BJ (cell line): Measurements from ENCODE around the gene CTSG. TPM values are rescaled to one million over a fixed set of nuclear protein-coding genes. Genes with fewer than 3 reads are reported as not detected.
"Not testable (repeated sequence)": the region's sequence is repeated elsewhere in the genome, so short reads cannot be mapped to it uniquely, and the experiment has no call there.

ENCODE experiments used
- CTCF ChIA-PET: fragments of 350-600 bp; formaldehyde crosslinking; extraction: SDS; loops from one replicate; lab custom pipeline; 2021; ENCODE audit warnings: antibody characterized with exemption, inconsistent platforms; lab: Yijun Ruan, JAX
- POLR2A ChIA-PET: fragments of 300-600 bp; sonication (Branson Sonifier 250); formaldehyde crosslinking; extraction: SDS; loops from one replicate; lab custom pipeline; 2021; ENCODE audit warnings: antibody characterized with exemption; lab: Charles Lee
- DNase-seq: peaks from one replicate; pipeline ENCODE4 v3.0.0-alpha.2; 2011; ENCODE audit warnings: low read depth
- H3K27me3 ChIP-seq: 2 replicates; pipeline ENCODE4 v1.6.0; 2011; ENCODE audit warnings: low read length; ENCODE audit not compliant: control insufficient read depth, insufficient read depth
- H3K36me3 ChIP-seq: 2 replicates; pipeline ENCODE4 v1.5.1; 2011; ENCODE audit warnings: low read length; ENCODE audit not compliant: control insufficient read depth, insufficient read depth
- H3K4me3 ChIP-seq: 2 replicates; pipeline ENCODE4 v1.5.1; 2011; ENCODE audit warnings: low read depth, mild to moderate bottlenecking, control low read depth, low read length
- polyA plus RNA-seq: library from polyadenylated mRNA; depleted of rRNA; stranded (reverse); fragments of >200 nt; gene quantifications from 2 replicates; pipeline ENCODE4 v1.2.3, GENCODE V29; 2011
- TF ChIP-seq, protein P1 (sequence below): IDR thresholded peaks from 2 replicates; pipeline ENCODE4 v1.5.1; 2011; ENCODE audit warnings: low read depth, mild to moderate bottlenecking, control low read depth, inconsistent platforms, low read length, moderate library complexity; ENCODE audit not compliant: insufficient read depth

CTSG gene
- polyA plus RNA-seq, 1 experiment: not detected

DNA sequence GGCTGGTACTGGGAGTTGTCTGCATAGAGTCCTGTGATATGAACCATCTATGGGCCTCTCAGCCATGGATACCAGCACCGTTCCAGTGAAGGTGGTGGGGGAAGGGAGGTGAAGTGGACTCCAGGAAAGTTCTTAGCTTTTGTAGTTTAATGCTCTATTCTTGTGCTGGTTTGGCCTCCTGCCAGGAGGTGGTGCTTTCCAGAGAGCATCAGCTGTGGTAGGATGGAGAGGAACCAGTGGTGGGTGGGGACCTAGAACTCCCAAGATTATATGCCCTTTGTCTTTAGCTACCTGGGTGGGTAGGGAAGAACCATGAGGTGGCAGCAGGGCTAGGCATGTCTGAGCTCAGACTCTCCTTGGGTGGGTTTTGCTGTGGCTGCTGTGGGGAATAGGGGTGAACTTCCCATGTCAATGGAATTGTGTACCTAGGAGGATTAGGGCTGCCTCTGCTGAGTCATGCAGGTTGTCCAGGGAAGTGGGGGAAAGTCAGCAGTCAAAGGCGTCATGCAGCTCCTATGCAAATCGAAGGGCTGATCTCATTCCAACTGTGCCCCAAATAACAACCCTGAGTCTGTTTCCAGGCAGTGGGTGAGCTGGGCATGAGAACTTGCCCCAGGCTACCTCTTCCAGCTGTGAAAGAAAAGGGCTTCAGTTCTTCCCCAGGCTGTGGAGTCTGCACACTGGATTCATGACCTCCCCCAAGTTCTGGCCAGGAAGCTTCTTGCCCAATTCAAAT is 19.2 kb upstream of the CTSG start:
- H3K27me3 ChIP-seq: no peaks in the 10 kb centered on the region
- TF ChIP-seq, protein P1, sequence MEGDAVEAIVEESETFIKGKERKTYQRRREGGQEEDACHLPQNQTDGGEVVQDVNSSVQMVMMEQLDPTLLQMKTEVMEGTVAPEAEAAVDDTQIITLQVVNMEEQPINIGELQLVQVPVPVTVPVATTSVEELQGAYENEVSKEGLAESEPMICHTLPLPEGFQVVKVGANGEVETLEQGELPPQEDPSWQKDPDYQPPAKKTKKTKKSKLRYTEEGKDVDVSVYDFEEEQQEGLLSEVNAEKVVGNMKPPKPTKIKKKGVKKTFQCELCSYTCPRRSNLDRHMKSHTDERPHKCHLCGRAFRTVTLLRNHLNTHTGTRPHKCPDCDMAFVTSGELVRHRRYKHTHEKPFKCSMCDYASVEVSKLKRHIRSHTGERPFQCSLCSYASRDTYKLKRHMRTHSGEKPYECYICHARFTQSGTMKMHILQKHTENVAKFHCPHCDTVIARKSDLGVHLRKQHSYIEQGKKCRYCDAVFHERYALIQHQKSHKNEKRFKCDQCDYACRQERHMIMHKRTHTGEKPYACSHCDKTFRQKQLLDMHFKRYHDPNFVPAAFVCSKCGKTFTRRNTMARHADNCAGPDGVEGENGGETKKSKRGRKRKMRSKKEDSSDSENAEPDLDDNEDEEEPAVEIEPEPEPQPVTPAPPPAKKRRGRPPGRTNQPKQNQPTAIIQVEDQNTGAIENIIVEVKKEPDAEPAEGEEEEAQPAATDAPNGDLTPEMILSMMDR: no peak
- ChIA-PET POLR2A (no interaction called here), CTCF (interaction anchor here (1.6 kb wide), 1 partner anchor 10 kb away, joined by 6 read pairs; no protein-coding TSS in a partner anchor)
- no peak overlapping the region for H3K4me3 ChIP-seq
- no peaks in the 10 kb centered on the region for H3K36me3 ChIP-seq
- no peak for DNase-seq

DNA sequence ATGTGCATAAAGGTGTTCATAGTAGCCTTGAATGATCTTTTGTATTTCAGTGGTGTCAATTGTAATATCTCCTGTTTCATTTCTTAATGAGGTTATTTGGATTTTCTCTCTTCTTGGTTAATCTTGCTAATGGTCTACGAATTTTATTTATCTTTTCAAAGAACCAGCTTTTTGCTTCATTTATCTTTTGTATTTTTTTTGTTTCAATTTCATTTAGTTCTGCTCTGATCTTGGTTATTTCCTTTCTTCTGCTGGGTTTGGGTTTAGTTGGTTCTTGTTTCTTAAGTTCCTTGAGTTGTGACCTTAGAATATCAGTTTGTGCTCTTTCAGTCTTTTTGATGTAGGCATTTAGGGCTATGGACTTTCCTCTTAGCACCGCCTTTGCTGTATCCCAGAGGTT is 15.0 kb upstream of the CTSG start:
- POLR2A ChIA-PET, H3K27me3 ChIP-seq, DNase-seq, CTCF ChIA-PET, H3K36me3 ChIP-seq, H3K4me3 ChIP-seq: not testable (repeated sequence)

- CTCF ChIA-PET, DNase-seq: not testable (repeated sequence)
Measured at GRCh38 chr14:24584402-24584801, 8.4 kb upstream of the CTSG start.

GRCh38 chr14:24578558-24578957 is 2.5 kb upstream of the CTSG start:
- TF ChIP-seq, protein P1: no peak
- no peaks in the 10 kb centered on the region for H3K36me3 ChIP-seq
- ChIA-PET CTCF (interaction anchor here (0.9 kb wide), 1 partner anchor 13 kb away, joined by 3 read pairs; no protein-coding TSS in a partner anchor), POLR2A (no interaction called here)
- H3K4me3 ChIP-seq: no peak overlapping the region
- no peak for DNase-seq
- H3K27me3 ChIP-seq: no peaks in the 10 kb centered on the region

More at GRCh38 chr14:24584402-24584801, 8.4 kb upstream of the CTSG start:
- H3K27me3 ChIP-seq, H3K36me3 ChIP-seq, H3K4me3 ChIP-seq, POLR2A ChIA-PET: not testable (repeated sequence)

DNA sequence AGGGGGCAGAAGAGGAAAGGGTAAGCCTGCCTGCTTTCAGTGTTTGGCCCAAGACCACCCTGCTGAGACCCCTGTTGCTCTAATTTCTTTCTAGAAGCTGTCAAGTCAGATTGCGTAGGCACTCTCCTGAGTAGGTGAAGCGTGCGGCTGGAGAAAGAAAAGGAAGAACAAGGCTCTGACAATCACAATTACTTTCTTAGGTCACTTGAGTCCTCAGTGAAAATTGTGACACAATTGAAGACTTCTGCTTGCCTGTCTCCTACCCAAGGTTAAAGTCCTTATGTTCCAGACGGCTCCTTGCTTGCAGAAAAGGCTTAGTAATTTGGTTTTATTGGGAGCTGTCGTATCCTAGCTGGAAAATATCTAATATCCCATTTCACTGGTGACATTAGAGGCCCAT is 721 bp upstream of the CTSG start:
- no peaks in the 10 kb centered on the region for H3K27me3 ChIP-seq
- H3K36me3 ChIP-seq: no peaks in the 10 kb centered on the region
- H3K4me3 ChIP-seq: no peak overlapping the region
- ChIA-PET POLR2A (no interaction called here), CTCF (no interaction called here)
- TF ChIP-seq, protein P1: no peak
- no peak for DNase-seq

- ChIA-PET POLR2A (no interaction called here), CTCF (no interaction called here)
Measured at GRCh38 chr14:24574206-24574774, 1.8 kb downstream of the CTSG start.

More at GRCh38 chr14:24574206-24574774, 1.8 kb downstream of the CTSG start:
- H3K4me3 ChIP-seq: no peak overlapping the region
- TF ChIP-seq, protein P1: no peak
- H3K36me3 ChIP-seq: no peaks in the 10 kb centered on the region
- H3K27me3 ChIP-seq: no peaks in the 10 kb centered on the region
- no peak for DNase-seq
